Left ventricle myocardium inferior (tissue), 1 donor: ENCODE data around the gene CLEC18A. TPM values are rescaled to one million over a fixed set of nuclear protein-coding genes. Genes with fewer than 3 reads are reported as not detected.

ENCODE experiments used
- DNase-seq: peaks from one replicate; pipeline ENCODE4 v3.0.0-alpha.2; 2020
- H3K27ac ChIP-seq: fragments of 200-600 bp; replicated peaks from 2 replicates; pipeline ENCODE4 v1.8.0; 2021
- H3K27me3 ChIP-seq: fragments of 200-600 bp; 2 replicates; pipeline ENCODE4 v1.8.0; 2021; ENCODE audit warnings: low read depth
- H3K36me3 ChIP-seq: fragments of 200-600 bp; 2 replicates; pipeline ENCODE4 v1.8.0; 2021
- H3K4me1 ChIP-seq: fragments of 200-600 bp; 2 replicates; pipeline ENCODE4 v1.8.0; 2021
- H3K4me3 ChIP-seq: fragments of 200-600 bp; 2 replicates; pipeline ENCODE4 v1.8.0; 2021; ENCODE audit warnings: mild to moderate bottlenecking, moderate library complexity
- H3K9me3 ChIP-seq: fragments of 200-600 bp; replicated peaks from 2 replicates; pipeline ENCODE4 v1.8.0; 2021
- CTCF ChIP-seq: fragments of 200-600 bp; IDR thresholded peaks from 2 replicates; pipeline ENCODE4 v1.8.0; 2021; ENCODE audit warnings: antibody characterized with exemption, mild to moderate bottlenecking, borderline replicate concordance
- intact Hi-C: fragments of 100-400 bp; cut with micrococcal nuclease; formaldehyde crosslinking; loops from one replicate; pipeline ENCODE4 v1.11.0; 2022
- total RNA-seq: library from RNA; stranded (reverse); fragmentation: NEBNext Ultra II Directional; extraction: Animal tissue kit (Norgen Biotek cat#: 25700); gene quantifications from one replicate; pipeline ENCODE4 v1.2.1, GENCODE V29; 2021
- donor health status: DM: no; HTN: yes; CAD: no; lungs with severe emphysema.

CLEC18A gene
- total RNA-seq, 1 donor from 2014 or later: 0.22 TPM

GRCh38 chr16:69921127-69921526 lies 30.0 kb upstream of the CLEC18A start:
- Histone ChIP-seq H3K4me3 (no peak overlapping the region), H3K27ac (peak overlapping the region; percentile 1), H3K27me3 (no peaks in the 10 kb centered on the region), H3K9me3 (no peaks in the 10 kb centered on the region), H3K36me3 (no peaks in the 10 kb centered on the region), H3K4me1 (peaks cover 44% of the 10 kb centered on the region)
- TF ChIP-seq CTCF: no peak
- no peak for DNase-seq
- intact Hi-C loops: no loop called here

GRCh38 chr16:69922200-69922599 lies 28.9 kb upstream of the CLEC18A start:
- Histone ChIP-seq H3K27me3 (no peaks in the 10 kb centered on the region), H3K4me1 (peaks cover 54% of the 10 kb centered on the region), H3K4me3 (no peak overlapping the region), H3K36me3 (no peaks in the 10 kb centered on the region), H3K27ac (no peak overlapping the region), H3K9me3 (no peaks in the 10 kb centered on the region)
- intact Hi-C loops: no loop called here
- no peak for TF ChIP-seq CTCF
- DNase-seq: no peak

- H3K36me3 ChIP-seq: no peaks in the 10 kb centered on the region
- intact Hi-C loops: no loop called here
- H3K4me3 ChIP-seq: peak overlapping the region; percentile 62
- no peak for TF ChIP-seq CTCF
- DNase-seq: no peak
- no peaks in the 10 kb centered on the region for H3K9me3 ChIP-seq
- peaks cover 68% of the 10 kb centered on the region for H3K4me1 ChIP-seq
- H3K27me3 ChIP-seq: no peaks in the 10 kb centered on the region
- H3K27ac ChIP-seq: peak overlapping the region; percentile 88
Measured at GRCh38 chr16:69924041-69924775, 26.9 kb upstream of the CLEC18A start.

- TF ChIP-seq CTCF: no peak
- Histone ChIP-seq H3K27me3 (no peaks in the 10 kb centered on the region), H3K4me1 (peaks cover 69% of the 10 kb centered on the region), H3K36me3 (no peaks in the 10 kb centered on the region), H3K4me3 (peak overlapping the region; percentile 62), H3K9me3 (no peaks in the 10 kb centered on the region), H3K27ac (peak overlapping the region; percentile 88)
- intact Hi-C loops: loop anchor here (5.0 kb wide), 1 partner anchor 127 kb away; no protein-coding TSS in a partner anchor
- peak; percentile 69 for DNase-seq
Measured at GRCh38 chr16:69924777-69925191, 26.4 kb upstream of the CLEC18A start.

GRCh38 chr16:69925311-69925710 lies 25.8 kb upstream of the CLEC18A start:
- DNase-seq: no peak
- H3K4me3 ChIP-seq: peak overlapping the region; percentile 62
- peaks cover 74% of the 10 kb centered on the region for H3K4me1 ChIP-seq
- no peaks in the 10 kb centered on the region for H3K9me3 ChIP-seq
- peaks cover under 1% of the 10 kb centered on the region for H3K36me3 ChIP-seq
- no peak for TF ChIP-seq CTCF
- H3K27ac ChIP-seq: peak overlapping the region; percentile 88
- intact Hi-C loops: loop anchor here (5.0 kb wide), 1 partner anchor 128 kb away; no protein-coding TSS in a partner anchor
- no peaks in the 10 kb centered on the region for H3K27me3 ChIP-seq
